ES-I3 (cell line): ENCODE data around the gene IL1R2.

Experiments used
- H3K36me3 ChIP-seq: 2 replicates; pipeline ENCODE4 v1.6.1; 2013; ENCODE audit warnings: mild to moderate bottlenecking, low read length, control low read depth, moderate library complexity; ENCODE audit not compliant: insufficient read depth
- H3K4me1 ChIP-seq: 2 replicates; pipeline ENCODE4 v1.6.1; 2013; ENCODE audit warnings: mild to moderate bottlenecking, control low read depth, low read length; ENCODE audit not compliant: insufficient read depth
- H3K9ac ChIP-seq: 2 replicates; pipeline ENCODE4 v1.6.1; 2013; ENCODE audit warnings: low read depth, mild to moderate bottlenecking, low read length, moderate library complexity
- H3K9me3 ChIP-seq: 2 replicates; pipeline ENCODE4 v1.6.1; 2013; ENCODE audit warnings: mild to moderate bottlenecking, low read length, moderate library complexity; ENCODE audit not compliant: control insufficient read depth, insufficient read depth

The IL1R2 gene

GRCh38 chr2:102043560-102043959, 51.8 kb downstream of the IL1R2 start:
- Histone ChIP-seq H3K4me1 (no peaks in the 10 kb centered on the region), H3K36me3 (no peaks in the 10 kb centered on the region), H3K9ac (no peak overlapping the region), H3K9me3 (no peaks in the 10 kb centered on the region)

GRCh38 chr2:102044235-102044896, 52.6 kb downstream of the IL1R2 start:
- Histone ChIP-seq H3K4me1 (no peaks in the 10 kb centered on the region), H3K9ac (no peak overlapping the region), H3K36me3 (no peaks in the 10 kb centered on the region), H3K9me3 (no peaks in the 10 kb centered on the region)

GRCh38 chr2:102044967-102045489, 53.3 kb downstream of the IL1R2 start:
- H3K9ac ChIP-seq: no peak overlapping the region

GRCh38 chr2:102045697-102046096, 53.9 kb downstream of the IL1R2 start:
- no peak overlapping the region for H3K9ac ChIP-seq
- no peaks in the 10 kb centered on the region for H3K4me1 ChIP-seq
- H3K9me3 ChIP-seq: no peaks in the 10 kb centered on the region

More at GRCh38 chr2:102044967-102045489, 53.3 kb downstream of the IL1R2 start:
- Histone ChIP-seq H3K4me1 (no peaks in the 10 kb centered on the region), H3K36me3 (no peaks in the 10 kb centered on the region), H3K9me3 (no peaks in the 10 kb centered on the region)

GRCh38 chr2:102046135-102046986, 54.6 kb downstream of the IL1R2 start:
- Histone ChIP-seq H3K9ac (no peak overlapping the region), H3K9me3 (no peaks in the 10 kb centered on the region), H3K36me3 (no peaks in the 10 kb centered on the region), H3K4me1 (no peaks in the 10 kb centered on the region)

More at GRCh38 chr2:102045697-102046096, 53.9 kb downstream of the IL1R2 start:
- H3K36me3 ChIP-seq: no peaks in the 10 kb centered on the region

- Histone ChIP-seq H3K9ac (no peak overlapping the region), H3K4me1 (no peaks in the 10 kb centered on the region), H3K36me3 (no peaks in the 10 kb centered on the region), H3K9me3 (no peaks in the 10 kb centered on the region)
Observed at GRCh38 chr2:102048465-102048864, 56.7 kb downstream of the IL1R2 start.

GRCh38 chr2:102049756-102050443, 58.1 kb downstream of the IL1R2 start:
- Histone ChIP-seq H3K4me1 (no peaks in the 10 kb centered on the region), H3K9ac (no peak overlapping the region), H3K36me3 (no peaks in the 10 kb centered on the region), H3K9me3 (no peaks in the 10 kb centered on the region)

- Histone ChIP-seq H3K36me3 (no peaks in the 10 kb centered on the region), H3K9me3 (no peaks in the 10 kb centered on the region), H3K9ac (no peak overlapping the region), H3K4me1 (no peaks in the 10 kb centered on the region)
Observed at GRCh38 chr2:102050854-102051391, 59.2 kb downstream of the IL1R2 start.

- no peak overlapping the region for H3K9ac ChIP-seq
- no peaks in the 10 kb centered on the region for H3K4me1 ChIP-seq
- no peaks in the 10 kb centered on the region for H3K36me3 ChIP-seq
- H3K9me3 ChIP-seq: no peaks in the 10 kb centered on the region
Observed at GRCh38 chr2:102051692-102052277, 60.0 kb downstream of the IL1R2 start.

GRCh38 chr2:102052365-102052764, 60.6 kb downstream of the IL1R2 start:
- H3K4me1 ChIP-seq: no peaks in the 10 kb centered on the region; the same call in 1 of the 2 replicates

GRCh38 chr2:102053096-102053495, 61.3 kb downstream of the IL1R2 start:
- no peaks in the 10 kb centered on the region; the same call in 1 of the 2 replicates for H3K4me1 ChIP-seq
- no peak overlapping the region for H3K9ac ChIP-seq
- no peaks in the 10 kb centered on the region for H3K36me3 ChIP-seq
- H3K9me3 ChIP-seq: no peaks in the 10 kb centered on the region

More at GRCh38 chr2:102052365-102052764, 60.6 kb downstream of the IL1R2 start:
- Histone ChIP-seq H3K36me3 (no peaks in the 10 kb centered on the region), H3K9me3 (no peaks in the 10 kb centered on the region), H3K9ac (no peak overlapping the region)

GRCh38 chr2:102055346-102055990, 63.7 kb downstream of the IL1R2 start:
- Histone ChIP-seq H3K9ac (no peak overlapping the region), H3K36me3 (no peaks in the 10 kb centered on the region), H3K9me3 (no peaks in the 10 kb centered on the region), H3K4me1 (no peaks in the 10 kb centered on the region; the same call in 1 of the 2 replicates)

GRCh38 chr2:102056079-102056581, 64.4 kb downstream of the IL1R2 start:
- Histone ChIP-seq H3K4me1 (no peaks in the 10 kb centered on the region; the same call in 1 of the 2 replicates), H3K36me3 (no peaks in the 10 kb centered on the region), H3K9me3 (no peaks in the 10 kb centered on the region), H3K9ac (no peak overlapping the region)
